Trophoblast cell (in vitro differentiated cells and primary cell): Measurements from ENCODE around the gene PGAP6.

Experiments
- DNase-seq, 2 donors: peaks; one replicate each; pipeline ENCODE4 v3.0.0-alpha.2; 2016
- H2AFZ ChIP-seq: 2 replicates; pipeline ENCODE4 v1.6.1; 2013; ENCODE audit warnings: low read length, moderate library complexity, mild to moderate bottlenecking; ENCODE audit not compliant: insufficient read depth, poor library complexity
- H2AK5ac ChIP-seq: 2 replicates; pipeline ENCODE4 v1.6.1; 2013; ENCODE audit warnings: mild to moderate bottlenecking, low read length
- H2BK120ac ChIP-seq: 2 replicates; pipeline ENCODE4 v1.6.1; 2013; ENCODE audit warnings: low read length, mild to moderate bottlenecking, moderate library complexity; ENCODE audit not compliant: insufficient read depth, poor library complexity
- H2BK12ac ChIP-seq: 2 replicates; pipeline ENCODE4 v1.6.1; 2013; ENCODE audit warnings: mild to moderate bottlenecking, low read length, moderate library complexity
- H2BK5ac ChIP-seq: 2 replicates; pipeline ENCODE4 v1.6.1; 2013; ENCODE audit warnings: low read length, low read depth, moderate library complexity, mild to moderate bottlenecking; ENCODE audit not compliant: poor library complexity
- H3K14ac ChIP-seq: 2 replicates; pipeline ENCODE4 v1.6.1; 2013; ENCODE audit warnings: mild to moderate bottlenecking, low read length
- H3K18ac ChIP-seq: 2 replicates; pipeline ENCODE4 v1.6.1; 2013; ENCODE audit warnings: mild to moderate bottlenecking, low read length
- H3K23ac ChIP-seq: 2 replicates; pipeline ENCODE4 v1.6.1; 2013; ENCODE audit warnings: low read length
- H3K27ac ChIP-seq: 2 replicates; pipeline ENCODE4 v1.5.1; 2013; ENCODE audit warnings: low read depth, mild to moderate bottlenecking, inconsistent platforms, low read length, moderate library complexity
- H3K27me3 ChIP-seq: 2 replicates; pipeline ENCODE4 v1.6.1; 2013; ENCODE audit warnings: inconsistent platforms, mild to moderate bottlenecking, low read length, moderate library complexity; ENCODE audit not compliant: insufficient read depth
- H3K36me3 ChIP-seq, 2 experiments: 1 replicate in 1 of 2; 2 replicates in 1 of 2; pipeline ENCODE4 v1.6.1; 2013; ENCODE audit warnings: low read length in 2 of 2, mild to moderate bottlenecking in 2 of 2, moderate library complexity in 1 of 2; ENCODE audit not compliant: insufficient read depth in 2 of 2, control insufficient read depth in 1 of 2
- H3K4ac ChIP-seq: 2 replicates; pipeline ENCODE4 v1.6.1; 2013; ENCODE audit warnings: low read depth, mild to moderate bottlenecking, low read length, moderate library complexity
- H3K4me1 ChIP-seq, 2 experiments: 1 replicate in 1 of 2; 2 replicates in 1 of 2; pipeline ENCODE4 v1.6.1; 2013; ENCODE audit warnings: low read length in 2 of 2, mild to moderate bottlenecking in 2 of 2, moderate library complexity in 1 of 2; ENCODE audit not compliant: insufficient read depth in 2 of 2, control insufficient read depth in 1 of 2
- H3K4me2 ChIP-seq: 2 replicates; pipeline ENCODE4 v1.6.1; 2013; ENCODE audit warnings: inconsistent platforms, mild to moderate bottlenecking, low read length, moderate library complexity
- H3K4me3 ChIP-seq: 2 replicates; pipeline ENCODE4 v1.5.1; 2013; ENCODE audit warnings: mild to moderate bottlenecking, low read depth, low read length, inconsistent platforms
- H3K79me1 ChIP-seq: one replicate; pipeline ENCODE4 v1.6.1; 2013; ENCODE audit warnings: low read length
- H3K79me2 ChIP-seq: 2 replicates; pipeline ENCODE4 v1.6.1; 2013; ENCODE audit warnings: low read length, mild to moderate bottlenecking; ENCODE audit not compliant: control insufficient read depth, insufficient read depth, poor library complexity
- H3K9ac ChIP-seq: 2 replicates; pipeline ENCODE4 v1.6.1; 2013; ENCODE audit warnings: mild to moderate bottlenecking, low read length
- H3K9me3 ChIP-seq: 2 replicates; pipeline ENCODE4 v1.6.1; 2013; ENCODE audit warnings: low read depth, mild to moderate bottlenecking, control low read depth, inconsistent platforms, low read length; ENCODE audit not compliant: insufficient read depth
- H4K12ac ChIP-seq: 2 replicates; pipeline ENCODE4 v1.6.1; 2013; ENCODE audit warnings: low read depth, mild to moderate bottlenecking, low read length, moderate library complexity
- H4K8ac ChIP-seq: 2 replicates; pipeline ENCODE4 v1.6.1; 2013; ENCODE audit warnings: low read depth, mild to moderate bottlenecking, low read length, moderate library complexity
- H4K91ac ChIP-seq: one replicate; pipeline ENCODE4 v1.6.1; 2013; ENCODE audit warnings: low read depth, mild to moderate bottlenecking, low read length, moderate library complexity
- WGBS: extraction: QIAGEN DNeasy Blood & Tissue Kit; methylation state at CpG from one replicate; pipeline ENCODE4 v1.1.7; 2013; ENCODE audit warnings: missing lambda C conversion rate; ENCODE audit not compliant: insufficient read length, insufficient coverage; ENCODE audit errors: extremely low coverage; 5-methylcytosine and 5-hydroxymethylcytosine counted together

Gene PGAP6

DNA sequence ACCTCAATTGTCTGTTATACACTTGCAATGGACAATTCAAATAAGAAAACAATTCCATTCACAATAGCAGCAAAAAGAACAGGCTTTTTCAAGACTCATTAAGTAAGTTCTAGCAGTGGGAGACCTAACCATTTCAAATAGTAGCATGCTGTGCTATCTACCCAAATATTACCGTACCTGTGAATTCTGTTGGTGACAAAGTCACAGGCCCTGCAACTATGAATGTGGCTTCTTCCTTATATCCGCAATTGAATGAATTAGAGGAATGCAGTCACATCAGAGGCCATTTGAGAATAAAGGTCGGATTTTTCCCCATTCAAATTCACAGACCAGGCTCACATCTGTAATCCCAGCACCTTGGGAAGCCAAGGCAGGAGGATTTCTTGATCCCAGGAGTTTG is 14.4 kb upstream of the PGAP6 start:
- peaks cover 3% of the 10 kb centered on the region for H3K79me2 ChIP-seq
- H3K14ac ChIP-seq = no peak overlapping the region
- no peak overlapping the region for H4K12ac ChIP-seq
- peaks cover 4 to 13% of the 10 kb centered on the region in 2 experiments for H3K4me1 ChIP-seq
- no peak overlapping the region for H2BK5ac ChIP-seq
- H3K23ac ChIP-seq = no peak overlapping the region
- H3K4me3 ChIP-seq = no peak overlapping the region
- no peak overlapping the region for H2AK5ac ChIP-seq
- H2BK12ac ChIP-seq = no peak overlapping the region
- no peak overlapping the region for H3K9ac ChIP-seq
- no peak overlapping the region for H4K8ac ChIP-seq
- H3K4ac ChIP-seq = no peak overlapping the region
- H3K79me1 ChIP-seq = peaks cover 4% of the 10 kb centered on the region
- no peak for DNase-seq
- H2AFZ ChIP-seq = no peak overlapping the region
- H3K27ac ChIP-seq = no peak overlapping the region
- peaks cover 10% of the 10 kb centered on the region for H3K9me3 ChIP-seq
- WGBS = no CpG with 5 or more reads among the region's 3 CpGs
- H2BK120ac ChIP-seq = no peak overlapping the region
- no peak overlapping the region for H4K91ac ChIP-seq
- H3K27me3 ChIP-seq = no peaks in the 10 kb centered on the region
- no peak overlapping the region for H3K18ac ChIP-seq
- H3K36me3 ChIP-seq = peaks cover 20 to 24% of the 10 kb centered on the region in 2 experiments
- peak overlapping the region; percentile 60 for H3K4me2 ChIP-seq

GRCh38 chr16:392450-393030 is 10.8 kb upstream of the PGAP6 start:
- no peak overlapping the region for H3K4me2 ChIP-seq
- no CpG with 5 or more reads among the region's 7 CpGs for WGBS
- no peak overlapping the region for H2AFZ ChIP-seq
- H4K12ac ChIP-seq = no peak overlapping the region
- H3K27ac ChIP-seq = no peak overlapping the region
- H3K14ac ChIP-seq = no peak overlapping the region
- H3K23ac ChIP-seq = no peak overlapping the region
- no peak overlapping the region for H3K4ac ChIP-seq
- peaks cover 3% of the 10 kb centered on the region for H3K79me2 ChIP-seq
- H3K4me3 ChIP-seq = no peak overlapping the region
- no peak overlapping the region for H4K8ac ChIP-seq
- H3K27me3 ChIP-seq = no peaks in the 10 kb centered on the region
- H2BK5ac ChIP-seq = no peak overlapping the region
- no peak overlapping the region for H2AK5ac ChIP-seq
- no peak overlapping the region for H4K91ac ChIP-seq
- peaks cover 10% of the 10 kb centered on the region for H3K9me3 ChIP-seq
- no peak overlapping the region for H3K18ac ChIP-seq
- H3K4me1 ChIP-seq = peaks cover 2 to 3% of the 10 kb centered on the region in 2 experiments
- H2BK12ac ChIP-seq = no peak overlapping the region
- H3K36me3 ChIP-seq = no peaks in the 10 kb centered on the region
- H2BK120ac ChIP-seq = no peak overlapping the region
- H3K9ac ChIP-seq = no peak overlapping the region
- peaks cover 3% of the 10 kb centered on the region for H3K79me1 ChIP-seq
- peak in 1 of 2 donors; percentile 23 for DNase-seq

GRCh38 chr16:391885-392335 is 10.1 kb upstream of the PGAP6 start:
- Histone ChIP-seq H2BK120ac (no peak overlapping the region), H2BK12ac (no peak overlapping the region), H3K27me3 (no peaks in the 10 kb centered on the region), H3K4me1 (peaks cover 2 to 3% of the 10 kb centered on the region in 2 experiments), H3K4me3 (no peak overlapping the region), H3K23ac (no peak overlapping the region), H3K9ac (no peak overlapping the region), H3K36me3 (no peaks in the 10 kb centered on the region), H3K4ac (no peak overlapping the region), H3K79me2 (no peaks in the 10 kb centered on the region), H3K18ac (no peak overlapping the region), H4K91ac (no peak overlapping the region), H2BK5ac (no peak overlapping the region), H2AK5ac (no peak overlapping the region), H4K8ac (no peak overlapping the region), H3K9me3 (peaks cover 10% of the 10 kb centered on the region), H2AFZ (no peak overlapping the region), H3K27ac (no peak overlapping the region), H3K79me1 (no peaks in the 10 kb centered on the region), H4K12ac (no peak overlapping the region), H3K4me2 (no peak overlapping the region), H3K14ac (no peak overlapping the region)
- WGBS = no CpG with 5 or more reads among the region's 7 CpGs
- peak; percentile 92 to 96 for DNase-seq

GRCh38 chr16:389352-389751 is 7.6 kb upstream of the PGAP6 start:
- H4K8ac ChIP-seq = no peak overlapping the region
- H3K27ac ChIP-seq = no peak overlapping the region
- peaks cover under 1% of the 10 kb centered on the region for H3K79me1 ChIP-seq
- H2BK5ac ChIP-seq = no peak overlapping the region
- H2AK5ac ChIP-seq = no peak overlapping the region
- no peaks in the 10 kb centered on the region for H3K79me2 ChIP-seq
- no peak overlapping the region for H3K4me2 ChIP-seq
- no peak overlapping the region for H3K9ac ChIP-seq
- no peak overlapping the region for H3K4ac ChIP-seq
- H3K18ac ChIP-seq = no peak overlapping the region
- no peak overlapping the region for H3K23ac ChIP-seq
- H4K91ac ChIP-seq = no peak overlapping the region
- H3K27me3 ChIP-seq = no peaks in the 10 kb centered on the region
- H4K12ac ChIP-seq = no peak overlapping the region
- no peak for DNase-seq
- no peak overlapping the region for H3K4me3 ChIP-seq
- H2AFZ ChIP-seq = no peak overlapping the region
- peaks cover 10% of the 10 kb centered on the region for H3K9me3 ChIP-seq
- no peaks in the 10 kb centered on the region for H3K36me3 ChIP-seq
- no peak overlapping the region for H3K14ac ChIP-seq
- WGBS = no CpG with 5 or more reads among the region's 10 CpGs
- no peak overlapping the region for H2BK120ac ChIP-seq
- H2BK12ac ChIP-seq = no peak overlapping the region
- peaks cover 3 to 5% of the 10 kb centered on the region in 2 experiments for H3K4me1 ChIP-seq
